ENCODE measurements around the gene ACTG1.
"Not testable (repeated sequence)": the region's sequence is repeated elsewhere in the genome, so short reads cannot be mapped to it uniquely, and the experiment has no call there.

Gene ACTG1

GRCh38 chr17:81531998-81532404 is 19.4 kb upstream of the ACTG1 start:
- not testable (repeated sequence) for DNase-seq

GRCh38 chr17:81531013-81531412 is 18.4 kb upstream of the ACTG1 start:
- DNase-seq, result not testable (repeated sequence)

- no peak for DNase-seq
Measured at GRCh38 chr17:81529437-81529803, 16.8 kb upstream of the ACTG1 start.

GRCh38 chr17:81528651-81529436 is 16.2 kb upstream of the ACTG1 start:
- no peak for DNase-seq

GRCh38 chr17:81528384-81528650 is 15.7 kb upstream of the ACTG1 start:
- DNase-seq, result no peak

GRCh38 chr17:81527591-81528383 is 15.2 kb upstream of the ACTG1 start, which contains the start of gene FSCN2:
TSS of gene FSCN2 (plus strand) at chr17:81528377. CDS start at chr17:81528532, 155 bp downstream.
- DNase-seq, result no peak

- DNase-seq, result no peak
Measured at GRCh38 chr17:81526662-81527571, 14.3 kb upstream of the ACTG1 start.

GRCh38 chr17:81524865-81525159 is 12.2 kb upstream of the ACTG1 start:
- no peak for DNase-seq

- DNase-seq, result no peak
Measured at GRCh38 chr17:81524039-81524864, 11.7 kb upstream of the ACTG1 start.

- DNase-seq, result peak; percentile 51
Measured at GRCh38 chr17:81523402-81524038, 10.9 kb upstream of the ACTG1 start.

- DNase-seq, result no peak
Measured at GRCh38 chr17:81522491-81523401, 10.1 kb upstream of the ACTG1 start.

GRCh38 chr17:81520021-81520901 is 7.7 kb upstream of the ACTG1 start:
- DNase-seq, result no peak

- no peak for DNase-seq
Measured at GRCh38 chr17:81519284-81520020, 6.9 kb upstream of the ACTG1 start.

GRCh38 chr17:81518785-81519283 is 6.2 kb upstream of the ACTG1 start:
- DNase-seq, result no peak

- DNase-seq, result no peak
Measured at GRCh38 chr17:81518113-81518784, 5.7 kb upstream of the ACTG1 start.

- no peak for DNase-seq
Measured at GRCh38 chr17:81517339-81518112, 4.9 kb upstream of the ACTG1 start.

- no peak for DNase-seq
Measured at GRCh38 chr17:81517009-81517338, 4.4 kb upstream of the ACTG1 start.

GRCh38 chr17:81516439-81516838 is 3.8 kb upstream of the ACTG1 start:
- no peak for DNase-seq

All from fibroblast of skin of right biceps (primary cell).